Body of pancreas (tissue), 4 donors: ENCODE results near the gene PPP6R1.

Experiments used
- CTCF ChIP-seq, 7 experiments: fragments of 450-650 bp in 4 of 7; fragments of 200-600 bp in 3 of 7; sonication (generic) in 3 of 7; IDR thresholded peaks; one replicate each; pipeline ENCODE4 v1.5.1; 2016 to 2019; ENCODE audit warnings: antibody characterized with exemption in 7 of 7
- POLR2A ChIP-seq, 3 donors: fragments of 450-650 bp; IDR thresholded peaks; one replicate each; pipeline ENCODE4 v1.6.1; 2016; ENCODE audit warnings: antibody characterized with exemption in 3 of 3, mild to moderate bottlenecking in 2 of 3

DNA sequence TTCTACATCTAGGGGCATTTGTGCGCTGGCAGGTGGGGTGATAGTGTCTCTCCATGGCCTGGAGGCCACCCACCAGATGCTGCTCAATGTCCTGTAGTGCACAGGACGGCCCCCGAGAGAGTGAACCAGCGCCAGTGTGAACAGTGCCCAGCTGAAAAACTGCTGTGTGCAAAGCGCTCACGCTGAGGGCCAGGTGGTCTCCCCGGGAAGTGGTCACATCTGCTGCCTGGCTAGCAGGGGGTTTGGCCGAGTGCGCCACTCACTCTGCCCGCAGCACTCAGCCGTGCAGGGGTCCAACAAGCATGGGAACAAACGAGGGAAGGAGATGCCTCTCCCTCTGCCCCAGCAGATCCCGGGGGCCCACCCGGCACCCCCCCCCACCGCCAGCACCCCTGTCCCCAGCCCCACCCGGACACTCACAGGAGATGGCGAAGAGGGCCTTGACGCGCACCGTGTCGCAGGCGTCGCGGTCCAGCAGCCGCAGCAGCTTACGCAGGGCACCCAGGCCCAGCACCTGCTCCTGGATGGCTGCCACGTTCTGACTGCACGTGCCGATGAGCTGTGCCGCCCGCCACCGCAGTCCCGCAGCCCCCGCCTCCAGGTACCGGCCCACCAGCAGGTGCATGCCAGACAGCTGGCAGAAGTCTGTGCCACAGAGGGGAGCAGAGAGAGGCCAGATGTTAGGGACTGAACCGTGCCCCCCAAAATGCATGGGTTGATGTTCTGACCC, 15.3 kb upstream of the PPP6R1 start:
- no peak for TF ChIP-seq CTCF (IDR thresholded peaks at IDR 0.05)
- no peak for TF ChIP-seq POLR2A (IDR thresholded peaks at IDR 0.05)
